ENCODE results near the gene RABEP1. TPM values are rescaled to one million over a fixed set of nuclear protein-coding genes. Genes with fewer than 3 reads are reported as not detected.

Gene RABEP1
- total RNA-seq, 1 donor from 2014 or later, result 50.0 TPM

DNA sequence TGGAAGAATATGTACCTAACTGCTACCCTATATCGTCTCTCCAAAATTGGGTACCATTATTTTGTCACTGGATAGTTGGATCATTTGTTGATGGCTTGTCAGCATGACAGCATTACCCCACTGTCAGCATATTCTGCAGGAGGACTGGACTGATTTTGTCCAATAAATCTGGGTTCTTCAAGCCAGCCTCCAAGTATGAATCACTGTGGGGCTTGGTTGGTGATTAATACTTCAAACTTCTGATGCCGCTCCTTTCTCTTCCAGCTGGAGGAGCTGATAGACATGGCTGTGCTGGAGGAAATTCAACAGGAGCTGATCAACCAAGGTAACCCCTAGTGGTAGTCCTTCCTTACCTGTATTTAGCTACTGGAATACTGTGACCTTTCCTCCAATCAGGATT lies 140.4 kb downstream of the RABEP1 start:
- Histone ChIP-seq H3K79me2 (ENCODE audit: low read depth) (peaks cover 81% of the 10 kb centered on the region), H3K4me1 (peaks cover 7% of the 10 kb centered on the region), H3K4me3 (no peak overlapping the region), H3K27ac (no peak overlapping the region), H3F3A (ENCODE audit: low read depth) (peaks cover under 1% of the 10 kb centered on the region), H3K27me3 (no peaks in the 10 kb centered on the region), H4K20me1 (ENCODE audit: low read depth) (peaks cover 1% of the 10 kb centered on the region), H3K36me3 (no peaks in the 10 kb centered on the region), H3K4me2 (no peak overlapping the region), H3K9me3 (ENCODE audit: low read depth) (no peaks in the 10 kb centered on the region), H3K9ac (no peak overlapping the region), H2AFZ (replicated peaks) (no peak overlapping the region)
- Mint-ChIP-seq H3K4me3 (peak overlapping the region; percentile 10), H3K27me3 (ENCODE audit: insufficient read depth, low read depth) (peaks cover 9% of the 10 kb centered on the region), H3K9me3 (no peaks in the 10 kb centered on the region), H3K36me3 (peaks cover 22% of the 10 kb centered on the region), H3K4me1 (peaks cover 20% of the 10 kb centered on the region), H3K27ac (no peak overlapping the region)
- no peak for DNase-seq (ENCODE audit: low spot score)
- TF ChIP-seq, protein P1, sequence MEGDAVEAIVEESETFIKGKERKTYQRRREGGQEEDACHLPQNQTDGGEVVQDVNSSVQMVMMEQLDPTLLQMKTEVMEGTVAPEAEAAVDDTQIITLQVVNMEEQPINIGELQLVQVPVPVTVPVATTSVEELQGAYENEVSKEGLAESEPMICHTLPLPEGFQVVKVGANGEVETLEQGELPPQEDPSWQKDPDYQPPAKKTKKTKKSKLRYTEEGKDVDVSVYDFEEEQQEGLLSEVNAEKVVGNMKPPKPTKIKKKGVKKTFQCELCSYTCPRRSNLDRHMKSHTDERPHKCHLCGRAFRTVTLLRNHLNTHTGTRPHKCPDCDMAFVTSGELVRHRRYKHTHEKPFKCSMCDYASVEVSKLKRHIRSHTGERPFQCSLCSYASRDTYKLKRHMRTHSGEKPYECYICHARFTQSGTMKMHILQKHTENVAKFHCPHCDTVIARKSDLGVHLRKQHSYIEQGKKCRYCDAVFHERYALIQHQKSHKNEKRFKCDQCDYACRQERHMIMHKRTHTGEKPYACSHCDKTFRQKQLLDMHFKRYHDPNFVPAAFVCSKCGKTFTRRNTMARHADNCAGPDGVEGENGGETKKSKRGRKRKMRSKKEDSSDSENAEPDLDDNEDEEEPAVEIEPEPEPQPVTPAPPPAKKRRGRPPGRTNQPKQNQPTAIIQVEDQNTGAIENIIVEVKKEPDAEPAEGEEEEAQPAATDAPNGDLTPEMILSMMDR (IDR thresholded peaks at IDR 0.05), result no peak
- no peak for TF ChIP-seq EZH2phosphoT487 (IDR thresholded peaks at IDR 0.05)
- TF ChIP-seq EZH2 (IDR thresholded peaks at IDR 0.05), result no peak

DNA sequence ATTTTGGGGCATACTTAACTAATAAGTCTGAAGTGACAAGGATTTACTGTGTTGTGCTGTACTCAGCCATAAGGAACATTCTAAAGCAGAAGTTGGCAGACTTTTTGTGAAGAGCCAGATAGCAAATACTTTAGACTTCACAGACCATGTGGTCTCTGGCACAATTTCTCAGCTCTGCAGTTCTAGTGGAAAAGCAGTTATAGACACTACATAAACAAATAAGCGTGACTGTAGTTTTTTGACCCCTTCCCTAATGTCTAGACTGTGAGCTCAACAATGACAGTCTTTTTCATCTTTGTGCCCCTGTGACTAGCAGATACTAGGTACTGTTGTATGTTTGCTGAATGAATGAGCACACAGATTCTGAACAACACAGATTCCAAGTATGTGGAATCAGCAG lies 142.8 kb downstream of the RABEP1 start:
- H3K27ac Mint-ChIP-seq, result no peak overlapping the region
- DNase-seq (ENCODE audit: low spot score), result no peak
- peaks cover 4% of the 10 kb centered on the region for H3K27me3 Mint-ChIP-seq (ENCODE audit: insufficient read depth, low read depth)
- H3K79me2 ChIP-seq (ENCODE audit: low read depth), result peaks cover 65% of the 10 kb centered on the region
- peaks cover 28% of the 10 kb centered on the region for H3K36me3 Mint-ChIP-seq
- H3K4me1 Mint-ChIP-seq, result peaks cover 13% of the 10 kb centered on the region
- no peak overlapping the region for H3K4me2 ChIP-seq
- H3K36me3 ChIP-seq, result no peaks in the 10 kb centered on the region
- H4K20me1 ChIP-seq (ENCODE audit: low read depth), result no peaks in the 10 kb centered on the region
- no peak overlapping the region for H3K4me3 ChIP-seq
- no peaks in the 10 kb centered on the region for H3K27me3 ChIP-seq
- H3F3A ChIP-seq (ENCODE audit: low read depth), result peaks cover 22% of the 10 kb centered on the region
- no peak overlapping the region for H3K9ac ChIP-seq
- no peak for TF ChIP-seq EZH2 (IDR thresholded peaks at IDR 0.05)
- TF ChIP-seq, protein P1 (IDR thresholded peaks at IDR 0.05), result no peak
- TF ChIP-seq EZH2phosphoT487 (IDR thresholded peaks at IDR 0.05), result no peak
- H3K4me3 Mint-ChIP-seq, result no peak overlapping the region
- H3K4me1 ChIP-seq, result peaks cover 7% of the 10 kb centered on the region
- H3K9me3 ChIP-seq (ENCODE audit: low read depth), result no peaks in the 10 kb centered on the region
- H2AFZ ChIP-seq (replicated peaks), result no peak overlapping the region
- no peak overlapping the region for H3K27ac ChIP-seq
- no peaks in the 10 kb centered on the region for H3K9me3 Mint-ChIP-seq

DNA sequence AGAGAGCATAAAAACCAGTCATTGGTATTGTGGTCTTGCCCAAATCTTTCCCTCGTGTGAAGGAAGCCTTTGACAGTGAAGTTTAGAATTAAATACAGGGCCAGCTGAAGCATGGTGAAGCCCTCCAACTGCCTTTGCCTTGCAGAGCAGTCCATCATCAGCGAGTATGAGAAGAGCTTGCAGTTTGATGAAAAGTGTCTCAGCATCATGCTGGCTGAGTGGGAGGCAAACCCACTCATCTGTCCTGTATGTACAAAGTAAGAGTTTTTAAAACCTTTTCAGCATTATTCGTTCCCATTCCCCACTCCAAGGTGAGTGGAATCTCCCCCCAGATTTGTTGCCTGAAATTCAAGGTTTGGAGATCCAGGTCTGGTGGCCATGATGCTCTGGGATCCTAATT lies 143.7 kb downstream of the RABEP1 start:
- no peaks in the 10 kb centered on the region for H3K36me3 ChIP-seq
- H3K9me3 Mint-ChIP-seq, result no peaks in the 10 kb centered on the region

More for the DNA sequence above, 143.7 kb downstream of the RABEP1 start:
- TF ChIP-seq, protein P1 (IDR thresholded peaks at IDR 0.05), result no peak
- TF ChIP-seq EZH2 (IDR thresholded peaks at IDR 0.05) (no peak), EZH2phosphoT487 (IDR thresholded peaks at IDR 0.05) (no peak)
- Histone ChIP-seq H3K9ac (no peak overlapping the region), H3K27me3 (no peaks in the 10 kb centered on the region), H3K4me3 (no peak overlapping the region), H4K20me1 (ENCODE audit: low read depth) (peaks cover 7% of the 10 kb centered on the region), H3K79me2 (ENCODE audit: low read depth) (peaks cover 56% of the 10 kb centered on the region), H3F3A (ENCODE audit: low read depth) (peaks cover 30% of the 10 kb centered on the region), H3K4me1 (peaks cover 6% of the 10 kb centered on the region), H2AFZ (replicated peaks) (no peak overlapping the region), H3K9me3 (ENCODE audit: low read depth) (no peaks in the 10 kb centered on the region), H3K27ac (no peak overlapping the region), H3K4me2 (no peak overlapping the region)
- Mint-ChIP-seq H3K27ac (no peak overlapping the region), H3K4me3 (no peak overlapping the region), H3K36me3 (peaks cover 33% of the 10 kb centered on the region), H3K4me1 (peaks cover 11% of the 10 kb centered on the region), H3K27me3 (ENCODE audit: insufficient read depth, low read depth) (peaks cover 2% of the 10 kb centered on the region)
- no peak for DNase-seq (ENCODE audit: low spot score)

Measured in neural progenitor cell (in vitro differentiated cells).